H9 (cell line): ENCODE results near the gene BMPR1A. TPM values are rescaled to one million over a fixed set of nuclear protein-coding genes. Genes with fewer than 3 reads are reported as not detected.
A peak's percentile ranks its signal among the peaks of the same experiment; 100 is the strongest.

Experiments
- DNase-seq: peaks from one replicate; pipeline ENCODE4 v3.0.0-alpha.2; 2017
- H2AFZ ChIP-seq: one replicate; pipeline ENCODE4 v1.6.1; 2013; ENCODE audit warnings: mild to moderate bottlenecking, low read length, control low read depth, moderate library complexity
- H2AK5ac ChIP-seq: 2 replicates; pipeline ENCODE4 v1.6.1; 2013; ENCODE audit warnings: low read length, control low read depth, mixed read lengths; ENCODE audit not compliant: insufficient read length
- H2BK120ac ChIP-seq: one replicate; pipeline ENCODE4 v1.6.1; 2013; ENCODE audit warnings: low read depth, mild to moderate bottlenecking, low read length, control low read depth, inconsistent platforms; ENCODE audit not compliant: poor library complexity, severe bottlenecking
- H2BK12ac ChIP-seq: 2 replicates; pipeline ENCODE4 v1.6.1; 2013; ENCODE audit warnings: low read length, control low read depth, mixed read lengths, low read depth; ENCODE audit not compliant: insufficient read length
- H2BK15ac ChIP-seq: 2 replicates; pipeline ENCODE4 v1.6.1; 2013; ENCODE audit warnings: low read depth, low read length, control low read depth
- H2BK20ac ChIP-seq: one replicate; pipeline ENCODE4 v1.6.1; 2013; ENCODE audit warnings: low read depth, mild to moderate bottlenecking, low read length, control low read depth, inconsistent platforms; ENCODE audit not compliant: poor library complexity, severe bottlenecking
- H2BK5ac ChIP-seq: 2 replicates; pipeline ENCODE4 v1.6.1; 2013; ENCODE audit warnings: low read length, control low read depth, mixed read lengths; ENCODE audit not compliant: insufficient read length
- H3K14ac ChIP-seq: 2 replicates; pipeline ENCODE4 v1.6.1; 2013; ENCODE audit warnings: low read length, control low read depth; ENCODE audit not compliant: insufficient read depth
- H3K18ac ChIP-seq: 2 replicates; pipeline ENCODE4 v1.6.1; 2013; ENCODE audit warnings: low read depth, mild to moderate bottlenecking, mixed read lengths, low read length, control low read depth; ENCODE audit not compliant: insufficient read length
- H3K23ac ChIP-seq: 2 replicates; pipeline ENCODE4 v1.6.1; 2013; ENCODE audit warnings: low read length, control low read depth, mixed read lengths, low read depth; ENCODE audit not compliant: insufficient read length
- H3K23me2 ChIP-seq: 2 replicates; pipeline ENCODE4 v1.6.1; 2013; ENCODE audit warnings: low read depth, mild to moderate bottlenecking, mixed read lengths, low read length, control low read depth; ENCODE audit not compliant: insufficient read length, poor library complexity, severe bottlenecking
- H3K27ac ChIP-seq: 2 replicates; pipeline ENCODE4 v1.5.1; 2013; ENCODE audit warnings: low read length, control low read depth, mixed read lengths, low read depth; ENCODE audit not compliant: insufficient read length
- H3K27me3 ChIP-seq: 2 replicates; pipeline ENCODE4 v1.6.1; 2013; ENCODE audit warnings: low read length, control low read depth, inconsistent platforms; ENCODE audit not compliant: insufficient read depth
- H3K4ac ChIP-seq: 2 replicates; pipeline ENCODE4 v1.6.1; 2013; ENCODE audit warnings: low read depth, mild to moderate bottlenecking, control low read depth, inconsistent platforms, low read length, moderate library complexity
- H3K4me1 ChIP-seq: 2 replicates; pipeline ENCODE4 v1.6.1; 2013; ENCODE audit warnings: low read length, control low read depth, inconsistent platforms; ENCODE audit not compliant: insufficient read depth
- H3K4me2 ChIP-seq: 2 replicates; pipeline ENCODE4 v1.6.1; 2013; ENCODE audit warnings: low read length, control low read depth, mixed read lengths; ENCODE audit not compliant: insufficient read length, insufficient read depth
- H3K56ac ChIP-seq: 2 replicates; pipeline ENCODE4 v1.6.1; 2013; ENCODE audit warnings: low read depth, mild to moderate bottlenecking, mixed read lengths, low read length, control low read depth; ENCODE audit not compliant: insufficient read length
- H3K79me1 ChIP-seq: 2 replicates; pipeline ENCODE4 v1.6.1; 2013; ENCODE audit warnings: low read depth, mild to moderate bottlenecking, moderate library complexity, low read length, control low read depth, inconsistent platforms; ENCODE audit not compliant: insufficient read depth, poor library complexity, severe bottlenecking
- H3K79me2 ChIP-seq: 2 replicates; pipeline ENCODE4 v1.6.1; 2013; ENCODE audit warnings: low read length, control low read depth, inconsistent platforms; ENCODE audit not compliant: insufficient read depth
- H3K9ac ChIP-seq: 2 replicates; pipeline ENCODE4 v1.6.1; 2013; ENCODE audit warnings: low read length, control low read depth, mixed read lengths; ENCODE audit not compliant: insufficient read length; ENCODE audit errors: extremely low read depth
- H3K9me3 ChIP-seq: one replicate; pipeline ENCODE4 v1.6.1; 2013; ENCODE audit warnings: low read depth, low read length, inconsistent platforms; ENCODE audit not compliant: control insufficient read depth
- H3T11ph ChIP-seq: one replicate; pipeline ENCODE4 v1.6.1; 2013; ENCODE audit warnings: mild to moderate bottlenecking, low read length, control low read depth, inconsistent platforms
- H4K20me1 ChIP-seq: one replicate; pipeline ENCODE4 v1.6.1; 2013; ENCODE audit not compliant: control insufficient read depth, insufficient read length, insufficient read depth
- H4K5ac ChIP-seq: 2 replicates; pipeline ENCODE4 v1.6.1; 2013; ENCODE audit warnings: low read depth, mild to moderate bottlenecking, mixed read lengths, low read length, control low read depth; ENCODE audit not compliant: insufficient read length
- H4K8ac ChIP-seq: replicated peaks from 2 replicates; pipeline ENCODE4 v1.6.1; 2013; ENCODE audit warnings: low read length, control low read depth, mixed read lengths, low read depth; ENCODE audit not compliant: insufficient read length
- H4K91ac ChIP-seq: 2 replicates; pipeline ENCODE4 v1.6.1; 2013; ENCODE audit warnings: low read depth, mild to moderate bottlenecking, moderate library complexity, mixed read lengths, low read length, control low read depth; ENCODE audit not compliant: insufficient read length
- H3K27ac Mint-ChIP-seq, 3 experiments: 2 replicates in 2 of 3; 3 replicates in 1 of 3; pipeline ENCODE4 v1.8.0; 2020 to 2021; ENCODE audit warnings: mixed read lengths in 3 of 3, mild to moderate bottlenecking in 1 of 3, moderate library complexity in 1 of 3
- H3K27me3 Mint-ChIP-seq: 2 replicates; pipeline ENCODE4 v1.8.0; 2021; ENCODE audit warnings: low read depth, mild to moderate bottlenecking, moderate library complexity, mixed read lengths
- H3K36me3 Mint-ChIP-seq, 3 experiments: 2 replicates in 2 of 3; 3 replicates in 1 of 3; pipeline ENCODE4 v1.8.0; 2020 to 2021; ENCODE audit warnings: low read depth in 3 of 3, mixed read lengths in 3 of 3; ENCODE audit not compliant: insufficient read depth in 1 of 3
- H3K4me1 Mint-ChIP-seq, 2 experiments: 2 replicates each; pipeline ENCODE4 v1.8.0; 2020; ENCODE audit warnings: mixed read lengths in 2 of 2
- H3K4me3 Mint-ChIP-seq, 2 experiments: 2 replicates in 1 of 2; 3 replicates in 1 of 2; pipeline ENCODE4 v1.8.0; 2020 to 2021; ENCODE audit warnings: mild to moderate bottlenecking in 2 of 2, mixed read lengths in 2 of 2, moderate library complexity in 1 of 2
- H3K9me3 Mint-ChIP-seq, 2 experiments: 2 replicates in 1 of 2; 3 replicates in 1 of 2; pipeline ENCODE4 v1.8.0; 2020; ENCODE audit warnings: mild to moderate bottlenecking in 2 of 2, mixed read lengths in 2 of 2, moderate library complexity in 1 of 2
- CTCF ChIP-seq: fragments of 200-600 bp; sonication (generic); conservative IDR thresholded peaks from 3 replicates; pipeline ENCODE4 v1.8.0; 2021; ENCODE audit warnings: antibody characterized with exemption, mild to moderate bottlenecking
- WGBS: extraction: QIAGEN DNeasy Blood & Tissue Kit; methylation state at CpG from one replicate; pipeline ENCODE4 v1.1.7; 2013; ENCODE audit warnings: missing lambda C conversion rate, low lambda C conversion rate, mixed read lengths; ENCODE audit not compliant: insufficient read length; ENCODE audit errors: extremely low coverage; 5-methylcytosine and 5-hydroxymethylcytosine counted together
- total RNA-seq: library from RNA; stranded (reverse); gene quantifications from 2 replicates; pipeline ENCODE4 v1.2.1, GENCODE V29; 2021

Gene BMPR1A
- total RNA-seq, 1 experiment from 2014 or later: 138 TPM

DNA sequence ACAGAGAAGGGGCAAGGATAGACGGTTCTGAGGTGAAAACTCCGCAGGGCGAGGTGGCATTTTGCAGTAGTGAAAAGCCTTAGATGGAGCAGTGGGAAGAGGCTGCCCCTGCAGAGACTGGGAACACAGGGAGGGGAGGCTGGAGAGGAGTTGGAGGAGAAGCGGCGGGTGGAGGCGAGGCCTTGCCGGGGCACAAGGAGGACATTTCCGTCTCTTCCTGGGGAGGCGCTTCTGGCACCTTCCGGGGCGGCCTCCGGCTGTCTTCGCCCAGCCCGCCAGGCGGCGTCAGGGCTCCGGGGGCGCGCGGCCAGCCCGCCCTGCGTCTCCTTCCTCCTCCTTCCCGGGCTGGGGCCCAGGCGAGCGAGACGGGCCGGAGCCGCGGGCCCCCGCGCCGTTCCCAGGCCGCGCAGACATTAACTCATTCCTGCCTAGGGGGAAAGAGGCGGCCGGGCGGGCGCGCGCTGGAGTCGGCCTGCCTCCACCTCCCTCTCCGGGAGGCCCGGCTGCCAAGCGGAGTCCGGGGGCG, 45.4 kb upstream of the BMPR1A start:
- Histone ChIP-seq H3K27me3 (no peaks in the 10 kb centered on the region), H3K4me1 (peaks cover 2% of the 10 kb centered on the region; the same call in 1 of the 2 replicates), H2BK12ac (no peak overlapping the region), H3K4ac (no peak overlapping the region), H2BK15ac (no peak overlapping the region), H2BK5ac (no peak overlapping the region), H2BK120ac (no peak overlapping the region), H3T11ph (no peak overlapping the region), H3K14ac (no peak overlapping the region; the same call in 1 of the 2 replicates), H4K5ac (no peak overlapping the region), H4K91ac (no peak overlapping the region), H3K56ac (no peak overlapping the region), H2AFZ (no peak overlapping the region), H3K4me2 (no peak overlapping the region), H3K9ac (no peak overlapping the region), H3K18ac (no peak overlapping the region), H2BK20ac (no peak overlapping the region), H3K79me2 (no peaks in the 10 kb centered on the region), H3K27ac (no peak overlapping the region), H4K8ac (peak overlapping the region; percentile 16), H3K9me3 (no peaks in the 10 kb centered on the region), H3K23ac (no peak overlapping the region), H3K23me2 (peaks cover 8% of the 10 kb centered on the region), H2AK5ac (no peak overlapping the region), H3K79me1 (no peaks in the 10 kb centered on the region), H4K20me1 (no peaks in the 10 kb centered on the region)
- no CpG with 5 or more reads among the region's 46 CpGs for WGBS
- H3K27ac Mint-ChIP-seq: peak overlapping the region; percentile 7 to 83 (median 19); a peak in 5 of 7 replicates
- H3K4me3 Mint-ChIP-seq: peak overlapping the region; percentile 55 to 75
- H3K4me1 Mint-ChIP-seq: peaks cover 44 to 45% of the 10 kb centered on the region in 2 experiments
- no peaks in the 10 kb centered on the region for H3K36me3 Mint-ChIP-seq
- H3K9me3 Mint-ChIP-seq: no peaks in the 10 kb centered on the region; a peak in 1 of 5 replicates
- peaks cover 2% of the 10 kb centered on the region; the same call in 1 of the 2 replicates for H3K27me3 Mint-ChIP-seq
- peak; percentile 91 for TF ChIP-seq CTCF
- DNase-seq: peak; percentile 89
